Neural cell (in vitro differentiated cells): Measurements from ENCODE around the gene TNS3.

Experiments
- EP300 ChIP-seq: fragments of 450-650 bp; conservative IDR thresholded peaks from 2 replicates; pipeline ENCODE4 v1.6.1; 2014; ENCODE audit warnings: antibody characterized with exemption, mild to moderate bottlenecking, moderate library complexity; ENCODE audit not compliant: poor library complexity, severe bottlenecking
- EZH2 ChIP-seq: fragments of 200-600, 300-800 bp; shearing (Covaris generic), sonication (generic); IDR thresholded peaks from 2 replicates; pipeline ENCODE4 v1.6.1; 2014; ENCODE audit warnings: antibody characterized with exemption, low read length, borderline replicate concordance, mild to moderate bottlenecking; ENCODE audit not compliant: insufficient read depth, poor library complexity, severe bottlenecking
- POLR2AphosphoS5 ChIP-seq: IDR thresholded peaks from 2 replicates; pipeline ENCODE4 v1.6.1; 2012
- RAD21 ChIP-seq: fragments of 450-650 bp; conservative IDR thresholded peaks from 2 replicates; pipeline ENCODE4 v1.6.1; 2014; ENCODE audit warnings: antibody characterized with exemption, mild to moderate bottlenecking, moderate library complexity
- TAF1 ChIP-seq: IDR thresholded peaks from 2 replicates; pipeline ENCODE4 v1.6.1; 2012; ENCODE audit warnings: low read depth
- TF ChIP-seq, protein P1 (sequence below): fragments of 450-650 bp; IDR thresholded peaks from 2 replicates; pipeline ENCODE4 v1.5.1; 2014; ENCODE audit warnings: antibody characterized with exemption, mild to moderate bottlenecking, moderate library complexity; ENCODE audit not compliant: poor library complexity, severe bottlenecking

DNA sequence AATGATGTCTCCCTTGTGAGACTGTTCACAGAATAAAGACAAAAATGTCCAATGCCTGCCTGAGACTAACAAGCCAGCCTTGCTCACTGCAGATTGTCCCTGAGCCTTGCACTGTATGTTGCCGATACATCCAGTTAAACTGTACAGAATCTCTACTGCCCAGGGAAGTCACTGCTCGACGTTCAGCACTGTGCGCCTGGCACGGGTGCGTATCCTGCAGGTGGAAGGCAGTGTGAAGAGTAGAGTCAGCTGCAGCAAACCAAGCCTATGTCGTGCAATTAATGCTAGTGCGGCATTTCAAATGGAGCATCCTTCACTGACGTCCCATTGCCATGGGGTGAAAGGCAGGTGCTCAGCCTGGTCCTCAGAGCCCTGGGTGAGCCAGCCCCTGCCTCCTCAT is 132.9 kb downstream of the TNS3 start:
- TF ChIP-seq, protein P1, sequence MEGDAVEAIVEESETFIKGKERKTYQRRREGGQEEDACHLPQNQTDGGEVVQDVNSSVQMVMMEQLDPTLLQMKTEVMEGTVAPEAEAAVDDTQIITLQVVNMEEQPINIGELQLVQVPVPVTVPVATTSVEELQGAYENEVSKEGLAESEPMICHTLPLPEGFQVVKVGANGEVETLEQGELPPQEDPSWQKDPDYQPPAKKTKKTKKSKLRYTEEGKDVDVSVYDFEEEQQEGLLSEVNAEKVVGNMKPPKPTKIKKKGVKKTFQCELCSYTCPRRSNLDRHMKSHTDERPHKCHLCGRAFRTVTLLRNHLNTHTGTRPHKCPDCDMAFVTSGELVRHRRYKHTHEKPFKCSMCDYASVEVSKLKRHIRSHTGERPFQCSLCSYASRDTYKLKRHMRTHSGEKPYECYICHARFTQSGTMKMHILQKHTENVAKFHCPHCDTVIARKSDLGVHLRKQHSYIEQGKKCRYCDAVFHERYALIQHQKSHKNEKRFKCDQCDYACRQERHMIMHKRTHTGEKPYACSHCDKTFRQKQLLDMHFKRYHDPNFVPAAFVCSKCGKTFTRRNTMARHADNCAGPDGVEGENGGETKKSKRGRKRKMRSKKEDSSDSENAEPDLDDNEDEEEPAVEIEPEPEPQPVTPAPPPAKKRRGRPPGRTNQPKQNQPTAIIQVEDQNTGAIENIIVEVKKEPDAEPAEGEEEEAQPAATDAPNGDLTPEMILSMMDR, result no peak
- TF ChIP-seq EZH2, result no peak
- no peak for TF ChIP-seq RAD21
- no peak for TF ChIP-seq EP300
- no peak for TF ChIP-seq POLR2AphosphoS5
- TF ChIP-seq TAF1, result no peak
